HG03039 (cell line): Measurements from ENCODE around the gene GP1BA.

Experiments
- ATAC-seq: cut with Tn5 transposase; IDR thresholded peaks from one replicate; pipeline ENCODE4 v1.9.1; 2021; ENCODE audit warnings: mild to moderate bottlenecking, moderate library complexity; ENCODE audit not compliant: unreplicated experiment

The GP1BA gene

DNA sequence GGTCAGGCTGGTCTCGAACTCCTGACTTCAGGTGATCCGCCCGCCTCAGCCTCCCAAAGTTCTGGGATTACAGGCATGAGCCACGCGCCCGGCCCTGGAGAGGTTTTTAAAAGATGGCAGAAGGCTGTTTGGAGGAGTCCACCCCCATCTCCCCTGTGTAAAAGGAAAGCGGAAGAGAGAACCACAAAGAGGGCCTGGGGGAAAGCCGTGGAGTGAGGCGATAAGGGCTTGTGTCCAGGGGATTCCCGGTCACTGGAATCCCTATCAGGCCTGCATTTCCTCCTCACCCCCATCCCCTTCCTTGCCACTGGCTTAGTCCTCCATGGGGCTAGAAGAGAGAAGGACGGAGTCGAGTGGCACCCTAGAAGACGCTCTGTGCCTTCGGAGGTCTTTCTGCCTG is at the start of gene GP1BA:
TSS of gene GP1BA (plus strand) at position 315 of the 400 bp plus-strand sequence. CDS start 328 bp downstream, outside the sequence.
- no peak for ATAC-seq

DNA sequence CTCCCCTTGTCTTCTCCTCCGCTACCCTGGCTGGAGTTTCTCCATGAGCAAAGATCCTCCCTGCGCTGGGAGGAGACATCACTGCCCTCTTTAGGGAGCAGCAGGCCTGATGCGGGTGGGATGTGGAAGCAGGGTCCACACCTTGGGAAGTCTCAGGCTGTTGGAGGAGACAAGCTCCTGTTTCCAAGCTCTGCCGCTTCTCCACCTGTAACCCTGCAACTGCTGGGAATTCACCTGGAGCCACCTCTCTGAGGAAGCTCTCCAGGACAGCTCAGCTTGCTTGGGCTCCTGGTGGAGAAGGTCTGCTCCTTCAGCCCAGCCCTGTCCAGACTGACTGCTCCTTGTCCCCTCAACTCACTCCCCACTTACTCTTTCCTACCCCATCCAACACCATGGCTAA is 47.6 kb upstream of the GP1BA start:
- no peak for ATAC-seq

DNA sequence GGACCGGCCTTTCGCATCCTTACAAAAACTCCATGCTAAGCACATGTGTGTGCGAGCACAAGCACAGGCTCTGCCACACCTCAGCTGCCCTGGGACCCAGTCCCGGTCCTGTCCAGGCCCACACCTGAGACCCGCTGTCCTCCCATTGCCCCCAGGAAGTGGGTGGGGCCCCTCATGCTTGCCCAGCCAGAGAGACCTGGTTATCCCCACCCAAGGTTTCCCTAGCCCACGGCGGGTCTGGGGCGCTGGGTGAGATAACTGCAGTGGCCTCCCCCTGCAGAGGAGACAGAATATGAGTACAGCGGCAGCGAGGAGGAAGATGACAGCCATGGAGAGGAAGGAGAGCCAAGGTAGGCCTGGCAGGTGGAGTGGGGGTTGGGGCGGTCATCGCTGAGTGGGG is 45.2 kb upstream of the GP1BA start:
- no peak for ATAC-seq

DNA sequence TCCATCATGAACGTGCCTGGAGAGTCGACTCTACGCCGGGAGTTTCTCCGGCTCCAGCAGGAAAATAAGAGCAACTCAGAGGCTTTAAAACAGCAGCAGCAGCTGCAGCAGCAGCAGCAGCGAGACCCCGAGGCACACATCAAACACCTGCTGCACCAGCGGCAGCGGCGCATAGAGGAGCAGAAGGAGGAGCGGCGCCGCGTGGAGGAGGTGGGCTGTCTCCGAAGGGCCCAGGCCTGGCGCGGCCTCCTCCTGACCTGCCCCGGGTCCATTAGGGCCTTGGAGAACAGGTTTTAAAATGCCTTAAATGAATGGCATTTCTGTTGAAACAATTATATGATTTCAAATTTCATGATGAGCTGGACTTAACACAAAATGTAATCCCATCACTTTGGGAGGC is 44.5 kb upstream of the GP1BA start:
- ATAC-seq = no peak

DNA sequence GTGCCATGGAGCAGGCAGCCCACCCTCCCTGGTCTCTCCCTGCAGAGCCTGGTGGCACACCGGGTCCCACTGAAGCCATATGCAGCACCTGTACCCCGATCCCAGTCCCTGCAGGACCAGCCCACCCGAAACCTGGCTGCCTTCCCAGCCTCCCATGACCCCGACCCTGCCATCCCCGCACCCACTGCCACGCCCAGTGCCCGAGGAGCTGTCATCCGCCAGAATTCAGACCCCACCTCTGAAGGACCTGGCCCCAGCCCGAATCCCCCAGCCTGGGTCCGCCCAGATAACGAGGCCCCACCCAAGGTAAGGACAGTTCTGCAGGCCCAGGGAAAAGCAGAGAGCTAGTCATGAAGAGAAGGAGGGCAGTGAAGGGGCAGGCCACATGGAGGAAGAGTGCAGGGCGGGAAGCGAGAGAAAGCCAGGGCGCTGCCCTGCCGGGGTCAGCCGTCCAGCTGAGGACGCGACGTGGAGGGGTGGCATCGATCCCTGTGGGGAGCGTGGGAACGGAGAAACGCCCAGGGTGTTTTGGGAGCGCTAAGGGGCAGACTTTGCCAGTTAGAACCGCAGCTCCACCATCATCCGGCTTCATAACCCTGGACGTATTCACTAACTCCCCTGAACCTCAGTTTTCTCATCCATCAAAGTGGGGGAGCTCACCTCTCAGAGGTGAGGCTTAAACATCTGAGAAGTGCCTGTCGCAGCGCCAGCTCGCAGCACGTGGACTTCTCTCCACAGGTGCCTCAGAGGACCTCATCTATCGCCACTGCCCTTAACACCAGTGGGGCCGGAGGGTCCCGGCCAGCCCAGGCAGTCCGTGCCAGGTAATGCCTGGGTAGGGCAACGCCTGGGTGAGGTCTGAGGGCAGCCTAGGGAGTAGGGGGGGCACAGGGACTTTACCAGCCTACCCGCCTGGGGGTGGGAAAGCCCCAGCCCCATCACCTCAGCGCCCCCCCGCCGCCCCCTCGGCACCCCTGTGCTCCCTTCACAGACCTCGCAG is 40.4 kb upstream of the GP1BA start:
- ATAC-seq = no peak

DNA sequence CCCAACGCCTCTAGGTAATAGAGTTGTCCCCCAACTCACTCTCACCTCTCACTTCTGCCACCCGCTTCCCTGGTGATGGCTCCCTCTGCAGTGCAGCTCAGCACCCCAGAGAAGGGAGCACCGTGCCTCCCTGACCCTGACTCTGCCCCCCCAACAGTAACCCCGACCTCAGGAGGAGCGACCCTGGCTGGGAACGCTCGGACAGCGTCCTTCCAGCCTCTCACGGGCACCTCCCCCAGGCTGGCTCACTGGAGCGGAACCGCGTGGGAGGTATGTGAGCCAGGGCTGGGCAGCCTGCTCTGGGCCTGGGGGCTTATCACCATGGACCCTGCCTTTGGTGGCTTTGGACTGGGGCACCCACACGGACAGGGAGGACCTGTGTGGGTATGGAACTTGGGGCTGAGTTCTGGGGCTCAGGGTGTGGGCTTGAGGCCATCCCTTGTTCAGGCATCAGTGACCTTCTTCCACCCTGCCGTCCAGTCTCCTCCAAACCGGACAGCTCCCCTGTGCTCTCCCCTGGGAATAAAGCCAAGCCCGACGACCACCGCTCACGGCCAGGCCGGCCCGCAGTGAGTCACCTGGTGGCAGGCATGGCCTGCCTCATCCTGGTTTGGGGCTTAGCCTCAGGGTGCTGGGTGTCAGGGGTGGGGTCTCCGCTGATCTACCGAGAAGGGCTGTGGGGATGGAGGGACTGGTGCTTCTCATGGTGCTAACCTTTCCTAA is 39.4 kb upstream of the GP1BA start:
- ATAC-seq = no peak

DNA sequence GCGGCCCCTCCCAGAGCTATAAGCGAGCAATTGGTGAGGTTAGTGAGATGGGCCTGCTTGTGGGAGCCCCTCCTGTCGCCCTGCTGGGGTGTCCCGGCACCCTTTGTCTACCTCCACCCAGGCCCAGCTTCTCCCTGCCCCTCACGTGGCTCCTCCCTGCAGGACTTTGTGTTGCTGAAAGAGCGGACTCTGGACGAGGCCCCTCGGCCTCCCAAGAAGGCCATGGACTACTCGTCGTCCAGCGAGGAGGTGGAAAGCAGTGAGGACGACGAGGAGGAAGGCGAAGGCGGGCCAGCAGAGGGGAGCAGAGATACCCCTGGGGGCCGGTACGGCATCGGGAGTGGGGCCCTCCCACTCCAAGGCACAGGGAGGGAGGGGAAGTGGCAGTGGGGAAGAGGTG is 38.8 kb upstream of the GP1BA start:
- ATAC-seq = no peak

DNA sequence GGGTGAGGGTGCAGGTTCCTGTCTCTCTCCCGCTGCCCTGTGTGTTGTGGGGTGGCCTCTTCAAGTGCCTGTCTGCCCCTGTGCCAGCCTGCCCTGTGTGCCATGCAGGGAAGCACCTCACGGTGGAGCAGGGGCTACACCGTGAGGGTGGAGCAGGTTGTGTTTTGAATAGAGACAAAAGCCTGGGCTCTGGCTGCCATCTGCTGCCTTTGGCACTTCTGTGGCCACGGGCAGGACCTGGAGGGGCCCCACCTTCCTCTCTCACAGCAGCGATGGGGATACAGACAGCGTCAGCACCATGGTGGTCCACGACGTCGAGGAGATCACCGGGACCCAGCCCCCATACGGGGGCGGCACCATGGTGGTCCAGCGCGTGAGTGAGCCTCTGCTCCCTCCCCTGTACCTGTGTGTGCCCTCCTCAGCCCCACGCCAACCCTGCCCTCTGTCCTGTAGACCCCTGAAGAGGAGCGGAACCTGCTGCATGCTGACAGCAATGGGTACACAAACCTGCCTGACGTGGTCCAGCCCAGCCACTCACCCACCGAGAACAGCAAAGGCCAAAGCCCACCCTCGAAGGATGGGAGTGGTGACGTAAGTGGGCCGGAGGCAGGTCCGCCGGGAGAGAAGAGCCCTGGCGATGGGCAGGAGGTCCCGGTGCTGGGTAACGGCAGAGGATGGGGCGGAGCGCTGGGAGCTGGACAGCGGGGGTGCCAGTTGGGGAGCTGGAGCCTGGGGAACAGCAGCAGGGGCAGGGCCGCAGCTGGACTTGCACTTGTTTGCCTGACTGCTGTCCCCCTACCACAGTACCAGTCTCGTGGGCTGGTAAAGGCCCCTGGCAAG is 38.1 kb upstream of the GP1BA start:
- ATAC-seq = no peak

DNA sequence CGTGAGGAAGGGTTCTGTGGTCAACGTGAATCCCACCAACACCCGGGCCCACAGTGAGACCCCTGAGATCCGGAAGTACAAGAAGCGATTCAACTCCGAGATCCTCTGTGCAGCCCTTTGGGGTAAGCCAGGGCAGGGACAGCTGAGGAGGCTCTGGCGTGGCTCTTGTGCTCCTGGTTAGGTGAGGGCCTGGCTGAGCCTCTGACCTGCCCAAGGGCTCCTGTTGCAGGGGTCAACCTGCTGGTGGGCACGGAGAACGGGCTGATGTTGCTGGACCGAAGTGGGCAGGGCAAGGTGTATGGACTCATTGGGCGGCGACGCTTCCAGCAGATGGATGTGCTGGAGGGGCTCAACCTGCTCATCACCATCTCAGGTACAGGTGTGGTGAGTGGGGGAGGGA is 37.0 kb upstream of the GP1BA start:
- ATAC-seq = no peak

DNA sequence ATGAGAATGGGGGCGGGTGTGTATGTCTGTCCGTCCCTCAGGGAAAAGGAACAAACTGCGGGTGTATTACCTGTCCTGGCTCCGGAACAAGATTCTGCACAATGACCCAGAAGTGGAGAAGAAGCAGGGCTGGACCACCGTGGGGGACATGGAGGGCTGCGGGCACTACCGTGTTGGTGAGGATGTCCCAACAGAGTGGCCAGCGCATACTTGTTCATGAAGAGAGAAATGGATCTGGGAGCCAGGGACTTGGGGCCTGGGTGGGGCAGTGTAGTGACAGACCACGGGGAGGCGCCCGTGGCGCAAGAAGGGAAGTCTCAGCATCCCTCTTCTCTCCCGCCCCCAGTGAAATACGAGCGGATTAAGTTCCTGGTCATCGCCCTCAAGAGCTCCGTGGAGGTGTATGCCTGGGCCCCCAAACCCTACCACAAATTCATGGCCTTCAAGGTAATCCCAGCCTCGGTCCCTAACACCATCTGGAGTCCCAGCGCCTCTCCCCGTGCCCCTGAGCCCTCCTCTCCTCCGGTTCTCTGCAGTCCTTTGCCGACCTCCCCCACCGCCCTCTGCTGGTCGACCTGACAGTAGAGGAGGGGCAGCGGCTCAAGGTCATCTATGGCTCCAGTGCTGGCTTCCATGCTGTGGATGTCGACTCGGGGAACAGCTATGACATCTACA is 36.3 kb upstream of the GP1BA start:
- no peak for ATAC-seq

DNA sequence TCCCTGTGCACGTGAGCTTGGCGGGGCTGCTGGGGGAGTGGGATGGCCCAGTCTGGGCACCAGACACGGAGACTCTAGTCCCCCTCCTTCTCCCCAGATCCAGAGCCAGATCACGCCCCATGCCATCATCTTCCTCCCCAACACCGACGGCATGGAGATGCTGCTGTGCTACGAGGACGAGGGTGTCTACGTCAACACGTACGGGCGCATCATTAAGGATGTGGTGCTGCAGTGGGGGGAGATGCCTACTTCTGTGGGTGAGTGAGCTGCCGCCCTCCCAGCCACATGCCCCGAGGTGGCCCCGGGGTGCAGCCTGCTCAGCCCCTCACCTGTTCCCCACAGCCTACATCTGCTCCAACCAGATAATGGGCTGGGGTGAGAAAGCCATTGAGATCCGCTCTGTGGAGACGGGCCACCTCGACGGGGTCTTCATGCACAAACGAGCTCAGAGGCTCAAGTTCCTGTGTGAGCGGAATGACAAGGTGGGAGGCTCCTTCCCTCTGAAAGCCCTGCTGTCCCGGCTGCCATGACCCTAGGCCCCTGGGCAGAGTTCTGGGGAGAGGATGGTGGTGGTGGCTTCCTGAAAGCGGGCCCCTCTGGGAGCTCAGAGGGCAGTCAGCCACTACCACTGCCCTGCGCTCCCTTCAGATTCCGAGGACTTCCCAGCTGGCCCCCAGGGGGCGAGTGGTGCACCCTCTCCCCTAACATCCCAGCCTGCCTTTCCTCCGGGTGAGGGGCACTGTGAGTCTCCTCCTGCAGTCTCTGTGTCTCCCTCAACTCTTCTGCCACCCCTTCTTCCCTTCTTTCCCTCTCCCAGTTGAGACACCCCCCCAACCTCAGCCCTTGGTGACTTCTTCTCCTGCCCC is 35.5 kb upstream of the GP1BA start:
- ATAC-seq = no peak

DNA sequence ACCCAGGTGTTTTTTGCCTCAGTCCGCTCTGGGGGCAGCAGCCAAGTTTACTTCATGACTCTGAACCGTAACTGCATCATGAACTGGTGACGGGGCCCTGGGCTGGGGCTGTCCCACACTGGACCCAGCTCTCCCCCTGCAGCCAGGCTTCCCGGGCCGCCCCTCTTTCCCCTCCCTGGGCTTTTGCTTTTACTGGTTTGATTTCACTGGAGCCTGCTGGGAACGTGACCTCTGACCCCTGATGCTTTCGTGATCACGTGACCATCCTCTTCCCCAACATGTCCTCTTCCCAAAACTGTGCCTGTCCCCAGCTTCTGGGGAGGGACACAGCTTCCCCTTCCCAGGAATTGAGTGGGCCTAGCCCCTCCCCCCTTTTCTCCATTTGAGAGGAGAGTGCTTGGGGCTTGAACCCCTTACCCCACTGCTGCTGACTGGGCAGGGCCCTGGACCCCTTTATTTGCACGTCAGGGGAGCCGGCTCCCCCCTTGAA is 34.8 kb upstream of the GP1BA start:
- no peak for ATAC-seq

DNA sequence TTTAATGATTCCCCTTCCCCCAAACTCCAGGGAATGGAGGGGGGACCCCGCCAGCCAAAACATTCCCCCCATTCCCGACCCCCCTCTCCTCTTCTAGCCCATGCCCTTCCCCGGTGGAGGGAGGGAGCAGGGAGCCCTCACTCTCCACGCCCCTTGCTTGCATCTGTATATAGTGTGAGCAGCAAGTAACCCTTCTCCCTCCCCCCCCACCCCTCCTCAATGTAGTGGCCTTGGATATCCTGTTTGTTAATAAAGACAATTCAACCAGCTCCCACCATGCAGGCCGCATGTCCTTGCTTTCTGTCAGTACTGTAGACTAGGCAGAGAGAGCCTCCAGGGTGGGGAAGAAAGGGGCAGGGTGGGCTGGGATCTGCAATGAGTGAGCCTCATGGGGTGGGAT is 34.3 kb upstream of the GP1BA start:
- ATAC-seq = no peak

DNA sequence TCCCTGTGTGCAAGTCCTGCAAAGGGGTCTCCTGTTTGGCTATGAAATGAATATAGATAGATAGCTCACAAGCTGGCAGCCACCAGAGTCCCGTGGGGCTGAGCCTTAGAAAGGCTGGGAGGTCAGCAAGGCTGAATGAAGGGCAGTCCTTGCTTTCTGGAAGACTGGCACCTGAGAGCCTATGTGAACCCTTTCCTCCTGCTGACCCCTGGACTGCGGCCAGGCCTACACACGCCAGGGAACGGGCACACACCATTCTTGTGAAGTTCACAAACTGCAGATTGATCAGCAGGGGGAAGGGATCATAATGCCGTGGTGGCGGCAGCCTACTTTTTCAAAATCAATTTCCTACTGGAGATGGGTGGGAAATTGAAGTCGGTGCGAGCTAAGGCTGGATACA is 33.7 kb upstream of the GP1BA start:
- ATAC-seq = no peak

DNA sequence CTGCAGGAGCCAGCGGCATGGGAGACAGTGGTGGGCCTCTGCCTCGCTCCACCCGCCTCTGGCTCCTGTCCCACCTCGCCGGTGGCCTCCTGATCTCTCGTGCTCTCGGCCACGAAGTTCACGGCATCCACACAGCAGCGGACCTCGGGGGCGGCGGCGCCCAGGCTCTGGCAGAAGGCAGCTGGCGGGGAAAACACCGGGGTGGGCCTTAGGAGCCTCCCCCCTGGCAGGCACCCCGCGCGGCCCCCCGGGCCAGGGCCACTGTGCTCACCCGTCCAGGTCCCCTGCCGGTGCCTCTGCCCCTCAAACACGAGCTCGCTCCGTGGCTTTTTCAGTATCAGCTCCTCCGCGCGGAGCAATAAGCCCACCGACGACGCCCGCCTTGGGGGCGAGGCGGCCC is 33.1 kb upstream of the GP1BA start:
- ATAC-seq = no peak

DNA sequence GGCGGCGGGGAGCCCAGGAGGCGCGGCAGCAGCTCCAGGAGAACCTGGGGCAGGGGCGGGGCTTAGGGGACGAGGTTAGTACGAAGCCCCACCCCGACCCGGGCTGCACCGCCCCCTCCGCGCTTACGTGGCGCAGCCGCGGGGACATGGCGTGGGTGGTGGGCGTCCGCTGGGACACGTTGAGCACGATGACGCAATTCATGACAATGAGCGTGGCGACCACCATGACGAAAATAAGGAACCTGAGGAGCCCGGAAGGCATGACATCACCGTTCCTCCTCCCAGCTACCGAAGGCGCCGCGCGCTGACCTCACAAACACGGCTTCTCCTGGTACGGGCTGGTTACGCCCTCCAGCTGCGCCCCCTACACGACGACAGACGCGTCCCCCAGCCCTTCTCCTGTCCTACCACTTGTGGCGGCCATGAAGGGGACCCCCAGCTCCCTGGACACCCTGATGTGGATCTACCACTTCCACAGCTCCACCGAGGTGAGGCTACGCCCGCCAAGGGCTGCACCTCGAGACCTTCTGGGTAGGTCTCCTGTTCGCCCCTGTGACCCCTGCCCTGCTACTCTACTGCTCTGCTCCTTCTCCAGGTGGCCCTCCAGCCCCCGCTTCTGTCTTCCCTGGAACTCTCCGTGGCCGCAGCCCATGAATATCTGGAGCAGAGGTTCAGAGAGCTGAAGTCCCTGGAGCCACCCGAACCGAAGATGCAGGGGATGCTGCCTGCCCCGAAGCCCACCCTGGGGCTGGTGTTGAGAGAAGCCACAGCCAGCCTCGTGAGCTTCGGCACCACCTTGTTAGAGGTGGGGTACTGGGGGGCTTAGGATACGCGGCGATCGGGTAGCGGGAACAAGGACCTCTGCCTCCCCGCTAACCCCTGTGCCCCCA is 32.5 kb upstream of the GP1BA start, which contains the start of gene C17orf107:
TSS of gene C17orf107 (plus strand) at position 196 of the 890 bp plus-strand sequence. CDS start at position 423, 227 bp downstream.
- no peak for ATAC-seq

DNA sequence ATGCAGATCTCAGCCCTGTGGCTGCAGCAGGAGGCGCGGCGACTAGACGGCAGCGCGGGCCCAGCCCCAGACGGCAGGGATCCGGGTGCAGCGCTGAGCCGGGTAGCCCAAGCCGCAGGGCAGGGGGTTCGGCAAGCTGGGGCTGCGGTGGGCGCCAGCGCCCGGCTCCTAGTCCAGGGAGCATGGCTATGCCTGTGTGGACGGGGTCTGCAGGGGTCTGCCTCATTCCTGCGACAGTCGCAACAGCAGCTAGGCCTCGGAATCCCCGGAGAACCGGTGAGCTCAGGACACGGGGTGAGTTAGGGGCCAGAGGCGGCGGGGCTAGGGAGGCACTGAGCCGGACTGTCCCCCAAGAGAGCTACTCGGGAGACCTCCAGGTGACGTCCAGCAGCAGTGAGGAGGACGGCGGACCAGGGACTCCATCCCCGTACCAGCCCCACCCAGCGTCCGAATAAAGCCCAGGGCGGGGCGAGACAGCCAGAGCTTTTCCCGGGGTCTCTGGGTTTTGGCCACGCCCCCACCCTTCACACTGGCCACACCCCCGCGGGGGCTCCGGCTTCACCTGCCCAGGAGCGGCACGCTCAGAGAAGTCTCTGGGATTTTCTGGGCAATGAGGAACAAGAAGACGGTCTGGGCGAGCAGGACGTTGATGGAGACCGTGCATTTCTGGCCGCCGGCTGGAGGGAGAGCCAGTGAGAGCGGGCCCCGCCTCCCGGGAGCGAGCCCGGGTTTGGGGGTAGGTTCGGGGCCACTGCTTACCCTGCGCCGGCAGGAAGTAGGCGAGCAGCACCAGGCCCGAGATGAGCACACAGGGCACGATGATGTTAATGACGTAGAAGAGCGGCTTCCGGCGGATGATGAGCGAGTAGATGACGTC is 31.6 kb upstream of the GP1BA start:
- no peak for ATAC-seq
